GM19043 (cell line): Measurements from ENCODE around the gene VIPR2.

ENCODE experiments used
- ATAC-seq: cut with Tn5 transposase; IDR thresholded peaks from one replicate; pipeline ENCODE4 v1.9.1; 2021; ENCODE audit warnings: low read depth; ENCODE audit not compliant: unreplicated experiment

VIPR2 gene

GRCh38 chr7:159050704-159051103 is 94.0 kb downstream of the VIPR2 start:
- no peak for ATAC-seq

- no peak for ATAC-seq
Observed at GRCh38 chr7:159049266-159050025, 95.2 kb downstream of the VIPR2 start.

- no peak for ATAC-seq
Observed at GRCh38 chr7:159048656-159049055, 96.0 kb downstream of the VIPR2 start.

GRCh38 chr7:159047536-159047935 is 97.1 kb downstream of the VIPR2 start:
- no peak for ATAC-seq

GRCh38 chr7:159046300-159046699 is 98.4 kb downstream of the VIPR2 start:
- ATAC-seq = no peak

- ATAC-seq = no peak
Observed at GRCh38 chr7:159045839-159046238, 98.8 kb downstream of the VIPR2 start.

- no peak for ATAC-seq
Observed at GRCh38 chr7:159042581-159043101, 102.0 kb downstream of the VIPR2 start.

- ATAC-seq = no peak
Observed at GRCh38 chr7:159042103-159042502, 102.6 kb downstream of the VIPR2 start.

GRCh38 chr7:159040912-159041711 is 103.6 kb downstream of the VIPR2 start:
- no peak for ATAC-seq

GRCh38 chr7:159040146-159040545 is 104.5 kb downstream of the VIPR2 start:
- no peak for ATAC-seq

GRCh38 chr7:159039716-159040115 is 105.0 kb downstream of the VIPR2 start:
- no peak for ATAC-seq

- ATAC-seq = no peak
Observed at GRCh38 chr7:159038066-159038465, 106.6 kb downstream of the VIPR2 start.

- no peak for ATAC-seq
Observed at GRCh38 chr7:159036916-159037605, 107.6 kb downstream of the VIPR2 start.

GRCh38 chr7:159035571-159036073 is 109.0 kb downstream of the VIPR2 start:
- ATAC-seq = no peak

GRCh38 chr7:159034988-159035387 is 109.7 kb downstream of the VIPR2 start:
- no peak for ATAC-seq

- no peak for ATAC-seq
Observed at GRCh38 chr7:159034394-159034793, 110.3 kb downstream of the VIPR2 start.

GRCh38 chr7:159033956-159034355 is 110.7 kb downstream of the VIPR2 start:
- ATAC-seq = no peak

- ATAC-seq = no peak
Observed at GRCh38 chr7:159033473-159033825, 111.2 kb downstream of the VIPR2 start.

GRCh38 chr7:159032753-159033472 is 111.8 kb downstream of the VIPR2 start:
- ATAC-seq = no peak

GRCh38 chr7:159032322-159032721 is 112.3 kb downstream of the VIPR2 start:
- ATAC-seq = no peak
